ENCODE measurements around the gene TECPR1.

DNA sequence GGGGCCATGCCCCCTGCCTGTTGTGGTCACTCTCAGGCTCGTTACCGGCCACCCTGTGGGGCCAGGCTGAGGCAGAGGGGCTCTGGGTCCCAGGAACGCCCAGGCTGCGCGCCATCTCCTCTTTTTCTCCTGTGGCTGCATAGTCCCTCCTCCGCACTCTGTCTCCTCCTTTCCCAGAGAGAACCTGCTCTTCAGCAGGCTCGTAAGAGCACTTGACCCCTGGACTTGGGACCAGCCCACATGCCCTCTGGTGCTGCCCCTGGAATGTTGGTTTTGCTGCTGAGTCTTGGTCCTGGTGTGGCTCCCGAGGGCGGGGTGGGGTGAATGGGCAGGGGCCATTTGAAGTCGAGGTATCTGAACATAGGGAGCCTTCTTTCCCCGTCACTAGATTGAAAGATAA is 47.4 kb downstream of the TECPR1 start:
- TF ChIP-seq, protein P1, sequence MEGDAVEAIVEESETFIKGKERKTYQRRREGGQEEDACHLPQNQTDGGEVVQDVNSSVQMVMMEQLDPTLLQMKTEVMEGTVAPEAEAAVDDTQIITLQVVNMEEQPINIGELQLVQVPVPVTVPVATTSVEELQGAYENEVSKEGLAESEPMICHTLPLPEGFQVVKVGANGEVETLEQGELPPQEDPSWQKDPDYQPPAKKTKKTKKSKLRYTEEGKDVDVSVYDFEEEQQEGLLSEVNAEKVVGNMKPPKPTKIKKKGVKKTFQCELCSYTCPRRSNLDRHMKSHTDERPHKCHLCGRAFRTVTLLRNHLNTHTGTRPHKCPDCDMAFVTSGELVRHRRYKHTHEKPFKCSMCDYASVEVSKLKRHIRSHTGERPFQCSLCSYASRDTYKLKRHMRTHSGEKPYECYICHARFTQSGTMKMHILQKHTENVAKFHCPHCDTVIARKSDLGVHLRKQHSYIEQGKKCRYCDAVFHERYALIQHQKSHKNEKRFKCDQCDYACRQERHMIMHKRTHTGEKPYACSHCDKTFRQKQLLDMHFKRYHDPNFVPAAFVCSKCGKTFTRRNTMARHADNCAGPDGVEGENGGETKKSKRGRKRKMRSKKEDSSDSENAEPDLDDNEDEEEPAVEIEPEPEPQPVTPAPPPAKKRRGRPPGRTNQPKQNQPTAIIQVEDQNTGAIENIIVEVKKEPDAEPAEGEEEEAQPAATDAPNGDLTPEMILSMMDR (IDR thresholded peaks at IDR 0.05 in 4 of 5, conservative IDR thresholded peaks at IDR 0.05 in 1 of 5), result no peak
- no peak for TF ChIP-seq POLR2A (IDR thresholded peaks at IDR 0.05)
